Mononuclear cell (primary cell): ENCODE data around the gene ADCYAP1. TPM values are rescaled to one million over a fixed set of nuclear protein-coding genes. Genes with fewer than 3 reads are reported as not detected.

ENCODE experiments used
- total RNA-seq: library from RNA; depleted of rRNA; stranded (reverse); fragments of >200 nt; gene quantifications from one replicate; pipeline ENCODE4 v1.2.3, GENCODE V29; 2012

Gene ADCYAP1
- total RNA-seq, 1 donor, result not detected

Other genes starting within 250 kb of the ADCYAP1 start
- gene TYMS, start 247.2 kb upstream of the ADCYAP1 start, total RNA-seq, result 0.63 TPM
- 16.1 TPM for gene ENOSF1, start 192.2 kb upstream of the ADCYAP1 start, total RNA-seq
- 53.4 TPM for gene YES1, start 92.6 kb upstream of the ADCYAP1 start, total RNA-seq